IPS-NIHi7 (cell line): ENCODE measurements around the gene RHEX.
A peak's percentile ranks its signal among the peaks of the same experiment; 100 is the strongest.

Experiments
- DNase-seq: peaks from one replicate; pipeline ENCODE4 v3.0.0; 2012; ENCODE audit warnings: mixed read lengths; ENCODE audit errors: extremely low spot score

RHEX gene

GRCh38 chr1:206116191-206116872, 63.4 kb downstream of the RHEX start:
- no peak for DNase-seq

GRCh38 chr1:206116873-206117150, 63.8 kb downstream of the RHEX start:
- no peak for DNase-seq

GRCh38 chr1:206117151-206117948, 64.4 kb downstream of the RHEX start, which contains the start of gene AVPR1B:
TSS of gene AVPR1B (minus strand) at chr1:206117388. CDS start at chr1:206116890, 498 bp downstream.
- peak; percentile 74 for DNase-seq

- DNase-seq, result no peak
Measured at GRCh38 chr1:206120406-206120805, 67.4 kb downstream of the RHEX start.

GRCh38 chr1:206121269-206121668, 68.3 kb downstream of the RHEX start:
- no peak for DNase-seq

GRCh38 chr1:206122686-206123085, 69.7 kb downstream of the RHEX start:
- no peak for DNase-seq

GRCh38 chr1:206125346-206125745, 72.4 kb downstream of the RHEX start:
- DNase-seq, result no peak

GRCh38 chr1:206127336-206127735, 74.4 kb downstream of the RHEX start:
- DNase-seq, result no peak

- DNase-seq, result no peak
Measured at GRCh38 chr1:206128196-206128595, 75.2 kb downstream of the RHEX start.

GRCh38 chr1:206131037-206131436, 78.1 kb downstream of the RHEX start:
- no peak for DNase-seq

- no peak for DNase-seq
Measured at GRCh38 chr1:206133751-206134415, 80.9 kb downstream of the RHEX start.

- DNase-seq, result no peak
Measured at GRCh38 chr1:206135248-206135647, 82.3 kb downstream of the RHEX start.

GRCh38 chr1:206136241-206136640, 83.3 kb downstream of the RHEX start:
- DNase-seq, result no peak

GRCh38 chr1:206142011-206142410, 89.0 kb downstream of the RHEX start:
- no peak for DNase-seq

- DNase-seq, result no peak
Measured at GRCh38 chr1:206142770-206143169, 89.8 kb downstream of the RHEX start.

GRCh38 chr1:206143537-206144172, 90.7 kb downstream of the RHEX start:
- no peak for DNase-seq

- DNase-seq, result no peak
Measured at GRCh38 chr1:206144605-206145004, 91.6 kb downstream of the RHEX start.

- DNase-seq, result no peak
Measured at GRCh38 chr1:206145771-206146290, 92.9 kb downstream of the RHEX start.
